Measurements from ENCODE around the gene AXIN1. TPM values are rescaled to one million over a fixed set of nuclear protein-coding genes. Genes with fewer than 3 reads are reported as not detected.
A peak's percentile ranks its signal among the peaks of the same experiment; 100 is the strongest.

The AXIN1 gene
- total and polyA plus RNA-seq, 9 of the 15 experiments (the other 6 are each of a cell fraction or from before 2014, with no cell fraction given) = 0.42 to 58.0 (median 25.9) TPM

DNA sequence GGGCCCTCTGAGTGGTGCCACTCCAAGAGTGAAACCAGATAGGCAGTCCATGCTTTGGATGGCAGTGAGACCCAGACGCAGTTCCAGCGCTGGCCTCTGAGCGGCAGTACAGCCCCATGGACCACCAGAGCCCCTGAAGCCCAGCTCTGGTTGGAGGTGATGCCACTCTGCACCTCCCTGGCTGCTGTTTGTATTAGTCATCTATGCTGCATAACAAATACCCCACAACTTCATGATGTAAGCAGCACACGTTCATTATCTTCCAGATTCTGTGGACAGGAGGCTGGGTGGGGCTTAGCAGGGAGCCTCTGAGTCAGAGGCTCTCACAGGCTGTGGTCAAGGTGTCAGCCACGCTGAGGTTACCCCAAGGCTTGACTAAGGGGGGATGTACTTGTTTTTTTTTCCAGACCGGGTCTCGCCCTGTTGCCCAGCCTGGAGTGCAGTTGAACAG lies 39.4 kb upstream of the AXIN1 start (continued):
- TF ChIP-seq MYC (IDR thresholded peaks at IDR 0.05; ENCODE audit: low read depth, low read length) = no peak
- no peak for TF ChIP-seq MYC (CRISPR knock-in tag; IDR thresholded peaks at IDR 0.05; ENCODE audit: borderline replicate concordance, low read depth)
- no peak for TF ChIP-seq GATAD2B (IDR thresholded peaks at IDR 0.05; ENCODE audit: borderline replicate concordance)
- TF ChIP-seq ZNF133 (CRISPR knock-in tag; IDR thresholded peaks at IDR 0.05) = no peak
- peak; percentile 22 to 79; a peak in 3 of 4 replicates for TF ChIP-seq RAD21 (CRISPR knock-in tag; conservative IDR thresholded peaks at IDR 0.05 in 1 of 2, IDR thresholded peaks at IDR 0.05 in 1 of 2)
- TF ChIP-seq PPARD (CRISPR knock-in tag; IDR thresholded peaks at IDR 0.05) = no peak
- no peak for TF ChIP-seq ZNF778 (CRISPR knock-in tag; IDR thresholded peaks at IDR 0.05)
- TF ChIP-seq VEZF1 (CRISPR knock-in tag; IDR thresholded peaks at IDR 0.05) = peak; percentile 44; the same call in 1 of the 2 replicates
- TF ChIP-seq DNMT1 (IDR thresholded peaks at IDR 0.05) = no peak
- TF ChIP-seq, protein P1, sequence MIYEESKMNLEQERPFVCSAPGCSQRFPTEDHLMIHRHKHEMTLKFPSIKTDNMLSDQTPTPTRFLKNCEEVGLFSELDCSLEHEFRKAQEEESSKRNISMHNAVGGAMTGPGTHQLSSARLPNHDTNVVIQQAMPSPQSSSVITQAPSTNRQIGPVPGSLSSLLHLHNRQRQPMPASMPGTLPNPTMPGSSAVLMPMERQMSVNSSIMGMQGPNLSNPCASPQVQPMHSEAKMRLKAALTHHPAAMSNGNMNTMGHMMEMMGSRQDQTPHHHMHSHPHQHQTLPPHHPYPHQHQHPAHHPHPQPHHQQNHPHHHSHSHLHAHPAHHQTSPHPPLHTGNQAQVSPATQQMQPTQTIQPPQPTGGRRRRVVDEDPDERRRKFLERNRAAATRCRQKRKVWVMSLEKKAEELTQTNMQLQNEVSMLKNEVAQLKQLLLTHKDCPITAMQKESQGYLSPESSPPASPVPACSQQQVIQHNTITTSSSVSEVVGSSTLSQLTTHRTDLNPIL (CRISPR knock-in tag; IDR thresholded peaks at IDR 0.05) = no peak
- TF ChIP-seq, protein P2, sequence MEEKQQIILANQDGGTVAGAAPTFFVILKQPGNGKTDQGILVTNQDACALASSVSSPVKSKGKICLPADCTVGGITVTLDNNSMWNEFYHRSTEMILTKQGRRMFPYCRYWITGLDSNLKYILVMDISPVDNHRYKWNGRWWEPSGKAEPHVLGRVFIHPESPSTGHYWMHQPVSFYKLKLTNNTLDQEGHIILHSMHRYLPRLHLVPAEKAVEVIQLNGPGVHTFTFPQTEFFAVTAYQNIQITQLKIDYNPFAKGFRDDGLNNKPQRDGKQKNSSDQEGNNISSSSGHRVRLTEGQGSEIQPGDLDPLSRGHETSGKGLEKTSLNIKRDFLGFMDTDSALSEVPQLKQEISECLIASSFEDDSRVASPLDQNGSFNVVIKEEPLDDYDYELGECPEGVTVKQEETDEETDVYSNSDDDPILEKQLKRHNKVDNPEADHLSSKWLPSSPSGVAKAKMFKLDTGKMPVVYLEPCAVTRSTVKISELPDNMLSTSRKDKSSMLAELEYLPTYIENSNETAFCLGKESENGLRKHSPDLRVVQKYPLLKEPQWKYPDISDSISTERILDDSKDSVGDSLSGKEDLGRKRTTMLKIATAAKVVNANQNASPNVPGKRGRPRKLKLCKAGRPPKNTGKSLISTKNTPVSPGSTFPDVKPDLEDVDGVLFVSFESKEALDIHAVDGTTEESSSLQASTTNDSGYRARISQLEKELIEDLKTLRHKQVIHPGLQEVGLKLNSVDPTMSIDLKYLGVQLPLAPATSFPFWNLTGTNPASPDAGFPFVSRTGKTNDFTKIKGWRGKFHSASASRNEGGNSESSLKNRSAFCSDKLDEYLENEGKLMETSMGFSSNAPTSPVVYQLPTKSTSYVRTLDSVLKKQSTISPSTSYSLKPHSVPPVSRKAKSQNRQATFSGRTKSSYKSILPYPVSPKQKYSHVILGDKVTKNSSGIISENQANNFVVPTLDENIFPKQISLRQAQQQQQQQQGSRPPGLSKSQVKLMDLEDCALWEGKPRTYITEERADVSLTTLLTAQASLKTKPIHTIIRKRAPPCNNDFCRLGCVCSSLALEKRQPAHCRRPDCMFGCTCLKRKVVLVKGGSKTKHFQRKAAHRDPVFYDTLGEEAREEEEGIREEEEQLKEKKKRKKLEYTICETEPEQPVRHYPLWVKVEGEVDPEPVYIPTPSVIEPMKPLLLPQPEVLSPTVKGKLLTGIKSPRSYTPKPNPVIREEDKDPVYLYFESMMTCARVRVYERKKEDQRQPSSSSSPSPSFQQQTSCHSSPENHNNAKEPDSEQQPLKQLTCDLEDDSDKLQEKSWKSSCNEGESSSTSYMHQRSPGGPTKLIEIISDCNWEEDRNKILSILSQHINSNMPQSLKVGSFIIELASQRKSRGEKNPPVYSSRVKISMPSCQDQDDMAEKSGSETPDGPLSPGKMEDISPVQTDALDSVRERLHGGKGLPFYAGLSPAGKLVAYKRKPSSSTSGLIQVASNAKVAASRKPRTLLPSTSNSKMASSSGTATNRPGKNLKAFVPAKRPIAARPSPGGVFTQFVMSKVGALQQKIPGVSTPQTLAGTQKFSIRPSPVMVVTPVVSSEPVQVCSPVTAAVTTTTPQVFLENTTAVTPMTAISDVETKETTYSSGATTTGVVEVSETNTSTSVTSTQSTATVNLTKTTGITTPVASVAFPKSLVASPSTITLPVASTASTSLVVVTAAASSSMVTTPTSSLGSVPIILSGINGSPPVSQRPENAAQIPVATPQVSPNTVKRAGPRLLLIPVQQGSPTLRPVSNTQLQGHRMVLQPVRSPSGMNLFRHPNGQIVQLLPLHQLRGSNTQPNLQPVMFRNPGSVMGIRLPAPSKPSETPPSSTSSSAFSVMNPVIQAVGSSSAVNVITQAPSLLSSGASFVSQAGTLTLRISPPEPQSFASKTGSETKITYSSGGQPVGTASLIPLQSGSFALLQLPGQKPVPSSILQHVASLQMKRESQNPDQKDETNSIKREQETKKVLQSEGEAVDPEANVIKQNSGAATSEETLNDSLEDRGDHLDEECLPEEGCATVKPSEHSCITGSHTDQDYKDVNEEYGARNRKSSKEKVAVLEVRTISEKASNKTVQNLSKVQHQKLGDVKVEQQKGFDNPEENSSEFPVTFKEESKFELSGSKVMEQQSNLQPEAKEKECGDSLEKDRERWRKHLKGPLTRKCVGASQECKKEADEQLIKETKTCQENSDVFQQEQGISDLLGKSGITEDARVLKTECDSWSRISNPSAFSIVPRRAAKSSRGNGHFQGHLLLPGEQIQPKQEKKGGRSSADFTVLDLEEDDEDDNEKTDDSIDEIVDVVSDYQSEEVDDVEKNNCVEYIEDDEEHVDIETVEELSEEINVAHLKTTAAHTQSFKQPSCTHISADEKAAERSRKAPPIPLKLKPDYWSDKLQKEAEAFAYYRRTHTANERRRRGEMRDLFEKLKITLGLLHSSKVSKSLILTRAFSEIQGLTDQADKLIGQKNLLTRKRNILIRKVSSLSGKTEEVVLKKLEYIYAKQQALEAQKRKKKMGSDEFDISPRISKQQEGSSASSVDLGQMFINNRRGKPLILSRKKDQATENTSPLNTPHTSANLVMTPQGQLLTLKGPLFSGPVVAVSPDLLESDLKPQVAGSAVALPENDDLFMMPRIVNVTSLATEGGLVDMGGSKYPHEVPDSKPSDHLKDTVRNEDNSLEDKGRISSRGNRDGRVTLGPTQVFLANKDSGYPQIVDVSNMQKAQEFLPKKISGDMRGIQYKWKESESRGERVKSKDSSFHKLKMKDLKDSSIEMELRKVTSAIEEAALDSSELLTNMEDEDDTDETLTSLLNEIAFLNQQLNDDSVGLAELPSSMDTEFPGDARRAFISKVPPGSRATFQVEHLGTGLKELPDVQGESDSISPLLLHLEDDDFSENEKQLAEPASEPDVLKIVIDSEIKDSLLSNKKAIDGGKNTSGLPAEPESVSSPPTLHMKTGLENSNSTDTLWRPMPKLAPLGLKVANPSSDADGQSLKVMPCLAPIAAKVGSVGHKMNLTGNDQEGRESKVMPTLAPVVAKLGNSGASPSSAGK (IDR thresholded peaks at IDR 0.05) = no peak
- TF ChIP-seq MAFG (tag; conservative IDR thresholded peaks at IDR 0.05) = no peak

Data from K562 (cell line).